22Rv1 (cell line): ENCODE measurements around the gene IPO11.

Experiments used
- ZFX ChIP-seq: fragments of 450-650 bp; IDR thresholded peaks from 2 replicates; pipeline ENCODE4 v1.6.1; 2017; ENCODE audit warnings: antibody characterized with exemption, borderline replicate concordance
- TF ChIP-seq, protein P1 (sequence below): fragments of 450-650 bp; IDR thresholded peaks from 2 replicates; pipeline ENCODE4 v1.5.1; 2017; ENCODE audit warnings: mild to moderate bottlenecking

DNA sequence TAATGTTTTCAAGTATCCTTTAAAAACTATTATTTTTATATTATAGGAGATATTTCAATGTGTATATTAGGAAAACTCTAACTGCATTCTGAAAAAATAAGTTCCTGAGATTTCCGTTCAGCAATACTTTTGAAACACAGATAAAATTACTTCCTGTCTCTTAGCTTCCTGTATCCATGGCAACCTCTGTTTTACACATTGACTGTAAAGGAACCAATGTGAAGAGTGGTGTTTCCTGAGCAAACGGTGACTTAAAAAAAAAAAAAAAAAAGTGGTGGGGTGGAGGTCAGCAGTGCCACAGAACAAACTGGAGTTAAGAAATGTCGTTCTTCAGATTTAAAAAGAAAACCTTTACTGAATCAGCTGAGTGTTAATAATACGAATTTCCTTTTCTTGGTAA is 166.0 kb downstream of the IPO11 start, which contains the start of gene LRRC70:
- TF ChIP-seq, protein P1, sequence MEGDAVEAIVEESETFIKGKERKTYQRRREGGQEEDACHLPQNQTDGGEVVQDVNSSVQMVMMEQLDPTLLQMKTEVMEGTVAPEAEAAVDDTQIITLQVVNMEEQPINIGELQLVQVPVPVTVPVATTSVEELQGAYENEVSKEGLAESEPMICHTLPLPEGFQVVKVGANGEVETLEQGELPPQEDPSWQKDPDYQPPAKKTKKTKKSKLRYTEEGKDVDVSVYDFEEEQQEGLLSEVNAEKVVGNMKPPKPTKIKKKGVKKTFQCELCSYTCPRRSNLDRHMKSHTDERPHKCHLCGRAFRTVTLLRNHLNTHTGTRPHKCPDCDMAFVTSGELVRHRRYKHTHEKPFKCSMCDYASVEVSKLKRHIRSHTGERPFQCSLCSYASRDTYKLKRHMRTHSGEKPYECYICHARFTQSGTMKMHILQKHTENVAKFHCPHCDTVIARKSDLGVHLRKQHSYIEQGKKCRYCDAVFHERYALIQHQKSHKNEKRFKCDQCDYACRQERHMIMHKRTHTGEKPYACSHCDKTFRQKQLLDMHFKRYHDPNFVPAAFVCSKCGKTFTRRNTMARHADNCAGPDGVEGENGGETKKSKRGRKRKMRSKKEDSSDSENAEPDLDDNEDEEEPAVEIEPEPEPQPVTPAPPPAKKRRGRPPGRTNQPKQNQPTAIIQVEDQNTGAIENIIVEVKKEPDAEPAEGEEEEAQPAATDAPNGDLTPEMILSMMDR, result no peak
- no peak for TF ChIP-seq ZFX
